Astrocyte (in vitro differentiated cells and primary cell): ENCODE results near the gene DGKB.

Experiments used
- EZH2 ChIP-seq: IDR thresholded peaks from 2 replicates; pipeline ENCODE4 v1.6.1; 2012; ENCODE audit warnings: mild to moderate bottlenecking, low read length, inconsistent platforms; ENCODE audit not compliant: insufficient read depth
- TF ChIP-seq, protein P1 (sequence below): IDR thresholded peaks from 2 replicates; pipeline ENCODE4 v1.5.1; 2011; ENCODE audit warnings: low read depth, mild to moderate bottlenecking, inconsistent platforms, low read length, moderate library complexity; ENCODE audit not compliant: insufficient read depth

DNA sequence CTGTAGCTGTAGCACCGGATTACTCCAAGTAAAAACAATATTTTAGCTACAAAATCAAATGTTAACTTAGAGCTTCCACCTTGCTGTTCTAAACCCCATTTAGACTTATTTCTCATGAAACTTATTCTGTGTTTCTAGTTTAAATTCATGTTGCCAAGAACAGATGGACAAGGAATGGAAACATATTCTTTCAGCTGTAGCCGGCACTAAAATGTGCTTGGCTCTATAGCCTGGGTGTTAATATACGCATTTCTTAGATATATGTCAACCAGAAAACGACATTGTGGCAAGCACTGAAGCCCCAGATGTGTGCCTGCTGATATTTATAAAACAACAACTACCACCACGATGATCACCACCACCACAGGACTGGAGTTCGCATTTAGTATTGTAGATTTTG is 722.8 kb downstream of the DGKB start:
- TF ChIP-seq, protein P1, sequence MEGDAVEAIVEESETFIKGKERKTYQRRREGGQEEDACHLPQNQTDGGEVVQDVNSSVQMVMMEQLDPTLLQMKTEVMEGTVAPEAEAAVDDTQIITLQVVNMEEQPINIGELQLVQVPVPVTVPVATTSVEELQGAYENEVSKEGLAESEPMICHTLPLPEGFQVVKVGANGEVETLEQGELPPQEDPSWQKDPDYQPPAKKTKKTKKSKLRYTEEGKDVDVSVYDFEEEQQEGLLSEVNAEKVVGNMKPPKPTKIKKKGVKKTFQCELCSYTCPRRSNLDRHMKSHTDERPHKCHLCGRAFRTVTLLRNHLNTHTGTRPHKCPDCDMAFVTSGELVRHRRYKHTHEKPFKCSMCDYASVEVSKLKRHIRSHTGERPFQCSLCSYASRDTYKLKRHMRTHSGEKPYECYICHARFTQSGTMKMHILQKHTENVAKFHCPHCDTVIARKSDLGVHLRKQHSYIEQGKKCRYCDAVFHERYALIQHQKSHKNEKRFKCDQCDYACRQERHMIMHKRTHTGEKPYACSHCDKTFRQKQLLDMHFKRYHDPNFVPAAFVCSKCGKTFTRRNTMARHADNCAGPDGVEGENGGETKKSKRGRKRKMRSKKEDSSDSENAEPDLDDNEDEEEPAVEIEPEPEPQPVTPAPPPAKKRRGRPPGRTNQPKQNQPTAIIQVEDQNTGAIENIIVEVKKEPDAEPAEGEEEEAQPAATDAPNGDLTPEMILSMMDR = no peak
- TF ChIP-seq EZH2 = no peak
